CD4-positive, alpha-beta T cell treated with Interleukin-15 for 4 hours (primary cell): ENCODE data around the gene COL23A1.
"Not testable (repeated sequence)": the region's sequence is repeated elsewhere in the genome, so short reads cannot be mapped to it uniquely, and the experiment has no call there.

Source experiments
- DNase-seq: peaks from one replicate; pipeline ENCODE4 v3.0.0-alpha.2; 2020; ENCODE audit warnings: low spot score

COL23A1 gene

GRCh38 chr5:178319541-178320041 lies 270.6 kb downstream of the COL23A1 start:
- DNase-seq: no peak

- no peak for DNase-seq
These were observed 271.3 kb downstream of the COL23A1 start for GRCh38 chr5:178318893-178319292.

- DNase-seq: no peak
These were observed 271.8 kb downstream of the COL23A1 start for GRCh38 chr5:178318382-178318781.

- DNase-seq: not testable (repeated sequence)
These were observed 272.5 kb downstream of the COL23A1 start for GRCh38 chr5:178317727-178318126.

- no peak for DNase-seq
These were observed 275.0 kb downstream of the COL23A1 start for GRCh38 chr5:178314961-178315820.

- no peak for DNase-seq
These were observed 276.0 kb downstream of the COL23A1 start for GRCh38 chr5:178314061-178314660.

- no peak for DNase-seq
These were observed 276.9 kb downstream of the COL23A1 start for GRCh38 chr5:178313316-178313715.

GRCh38 chr5:178312880-178313282 lies 277.3 kb downstream of the COL23A1 start:
- no peak for DNase-seq

- no peak for DNase-seq
These were observed 279.9 kb downstream of the COL23A1 start for GRCh38 chr5:178310130-178310865.

GRCh38 chr5:178309271-178310013 lies 280.8 kb downstream of the COL23A1 start:
- DNase-seq: no peak

GRCh38 chr5:178308541-178309092 lies 281.6 kb downstream of the COL23A1 start:
- no peak for DNase-seq

- DNase-seq: no peak
These were observed 282.7 kb downstream of the COL23A1 start for GRCh38 chr5:178307267-178308045.

GRCh38 chr5:178306430-178307225 lies 283.6 kb downstream of the COL23A1 start:
- DNase-seq: no peak

GRCh38 chr5:178305801-178306200 lies 284.4 kb downstream of the COL23A1 start:
- no peak for DNase-seq

- DNase-seq: no peak
These were observed 285.2 kb downstream of the COL23A1 start for GRCh38 chr5:178304761-178305645.

GRCh38 chr5:178304016-178304415 lies 286.2 kb downstream of the COL23A1 start:
- DNase-seq: no peak

- DNase-seq: not testable (repeated sequence)
These were observed 287.9 kb downstream of the COL23A1 start for GRCh38 chr5:178302321-178302720.

- no peak for DNase-seq
These were observed 288.6 kb downstream of the COL23A1 start for GRCh38 chr5:178301641-178302040.

- no peak for DNase-seq
These were observed 291.8 kb downstream of the COL23A1 start for GRCh38 chr5:178298283-178298807.
